SU-DHL-6 (cell line): Measurements from ENCODE around the gene HHAT.

Source experiments
- H2AFZ ChIP-seq: fragments of 200-600 bp; sonication (generic); 2 replicates; pipeline ENCODE4 v1.6.1; 2014; ENCODE audit warnings: low read depth, mild to moderate bottlenecking, moderate library complexity, mixed read lengths, antibody characterized with exemption, low read length; ENCODE audit not compliant: severe bottlenecking
- H3F3A ChIP-seq: fragments of 200-600 bp; shearing (Covaris generic); 2 replicates; pipeline ENCODE4 v1.6.0; 2016; ENCODE audit warnings: antibody characterized with exemption, mild to moderate bottlenecking; ENCODE audit not compliant: insufficient read depth
- H3K27ac ChIP-seq: fragments of 200-600 bp; sonication (generic); 2 replicates; pipeline ENCODE4 v1.5.1; 2016; ENCODE audit warnings: low read depth, mild to moderate bottlenecking, low read length, moderate library complexity, mixed read lengths
- H3K27me3 ChIP-seq: fragments of 200-600 bp; sonication (generic), shearing (Covaris generic); 2 replicates; pipeline ENCODE4 v1.6.0; 2014; ENCODE audit warnings: mild to moderate bottlenecking, low read length
- H3K36me3 ChIP-seq: fragments of 200-600 bp; sonication (generic); 2 replicates; pipeline ENCODE4 v1.6.1; 2014; ENCODE audit warnings: mild to moderate bottlenecking, low read length, mixed read lengths
- H3K4me2 ChIP-seq: fragments of 300-600, 200-600 bp; shearing (Covaris generic), sonication (generic); 2 replicates; pipeline ENCODE4 v1.6.0; 2014; ENCODE audit warnings: low read length, low read depth, mild to moderate bottlenecking; ENCODE audit not compliant: poor library complexity, severe bottlenecking
- H3K4me3 ChIP-seq: fragments of 200-600 bp; sonication (generic); 2 replicates; pipeline ENCODE4 v1.5.1; 2014; ENCODE audit warnings: antibody characterized with exemption, low read length, mild to moderate bottlenecking, mixed read lengths; ENCODE audit not compliant: insufficient read depth, poor library complexity, severe bottlenecking
- H3K79me2 ChIP-seq: fragments of 200-600 bp; sonication (generic); 2 replicates; pipeline ENCODE4 v1.6.1; 2014; ENCODE audit warnings: mild to moderate bottlenecking, low read length, moderate library complexity; ENCODE audit not compliant: insufficient read depth
- H3K9ac ChIP-seq: fragments of 200-600 bp; sonication (generic); 2 replicates; pipeline ENCODE4 v1.7.0; 2014; ENCODE audit warnings: mild to moderate bottlenecking, low read length
- H3K9me2 ChIP-seq: fragments of 200-600 bp; sonication (generic); replicated peaks from 2 replicates; pipeline ENCODE4 v1.6.1; 2014; ENCODE audit warnings: low read length; ENCODE audit not compliant: insufficient read depth
- H3K9me3 ChIP-seq: fragments of 200-600 bp; sonication (generic); 2 replicates; pipeline ENCODE4 v1.6.1; 2014; ENCODE audit warnings: low read length, mixed read lengths; ENCODE audit not compliant: insufficient read depth
- H4K20me1 ChIP-seq: fragments of 200-600 bp; sonication (generic); 2 replicates; pipeline ENCODE4 v1.6.1; 2014; ENCODE audit warnings: low read depth, mild to moderate bottlenecking, antibody characterized with exemption, low read length, moderate library complexity, mixed read lengths
- CTCF ChIP-seq: fragments of 200-600 bp; sonication (generic); IDR thresholded peaks from one replicate; pipeline ENCODE4 v1.5.1; 2017; ENCODE audit warnings: antibody characterized with exemption, mild to moderate bottlenecking, low read length, moderate library complexity; ENCODE audit not compliant: insufficient read depth, poor library complexity, severe bottlenecking
- EZH2phosphoT487 ChIP-seq: fragments of 200-600 bp; sonication (generic), shearing (Covaris generic); conservative IDR thresholded peaks from 2 replicates; pipeline ENCODE4 v1.6.1; 2018; ENCODE audit warnings: mild to moderate bottlenecking, antibody characterized with exemption, low read length, moderate library complexity, mixed read lengths

The HHAT gene

GRCh38 chr1:210596641-210597040, 267.9 kb downstream of the HHAT start:
- H3K4me2 ChIP-seq: no peak overlapping the region
- no peak overlapping the region for H3K27ac ChIP-seq

GRCh38 chr1:210597555-210598134, 268.9 kb downstream of the HHAT start:
- no peaks in the 10 kb centered on the region for H3F3A ChIP-seq
- H3K79me2 ChIP-seq: no peaks in the 10 kb centered on the region
- H3K9me3 ChIP-seq: no peaks in the 10 kb centered on the region
- no peaks in the 10 kb centered on the region for H3K36me3 ChIP-seq
- no peak for TF ChIP-seq CTCF
- no peak for TF ChIP-seq EZH2phosphoT487
- H3K9ac ChIP-seq: no peak overlapping the region
- H4K20me1 ChIP-seq: no peaks in the 10 kb centered on the region
- H3K9me2 ChIP-seq: no peaks in the 10 kb centered on the region
- no peaks in the 10 kb centered on the region for H3K27me3 ChIP-seq
- no peak overlapping the region for H3K27ac ChIP-seq
- H3K4me3 ChIP-seq: no peak overlapping the region
- H2AFZ ChIP-seq: no peak overlapping the region
- no peak overlapping the region for H3K4me2 ChIP-seq

More at GRCh38 chr1:210596641-210597040, 267.9 kb downstream of the HHAT start:
- Histone ChIP-seq H3K4me3 (no peak overlapping the region), H3K9me3 (no peaks in the 10 kb centered on the region), H3F3A (no peaks in the 10 kb centered on the region), H2AFZ (no peak overlapping the region), H4K20me1 (no peaks in the 10 kb centered on the region), H3K79me2 (no peaks in the 10 kb centered on the region), H3K9me2 (no peaks in the 10 kb centered on the region), H3K36me3 (no peaks in the 10 kb centered on the region), H3K27me3 (no peaks in the 10 kb centered on the region), H3K9ac (no peak overlapping the region)
- TF ChIP-seq EZH2phosphoT487 (no peak), CTCF (no peak)

GRCh38 chr1:210598135-210598652, 269.5 kb downstream of the HHAT start:
- no peaks in the 10 kb centered on the region for H3K27me3 ChIP-seq
- TF ChIP-seq CTCF (no peak), EZH2phosphoT487 (no peak)
- no peaks in the 10 kb centered on the region for H3K36me3 ChIP-seq
- H3K9me3 ChIP-seq: no peaks in the 10 kb centered on the region
- H3K4me2 ChIP-seq: no peak overlapping the region
- no peak overlapping the region for H3K27ac ChIP-seq
- H3K79me2 ChIP-seq: no peaks in the 10 kb centered on the region
- H3K9me2 ChIP-seq: no peaks in the 10 kb centered on the region
- no peak overlapping the region for H2AFZ ChIP-seq
- no peaks in the 10 kb centered on the region for H4K20me1 ChIP-seq
- no peak overlapping the region for H3K9ac ChIP-seq
- H3F3A ChIP-seq: no peaks in the 10 kb centered on the region
- H3K4me3 ChIP-seq: no peak overlapping the region
